ENCODE data around the gene CARD14.

DNA sequence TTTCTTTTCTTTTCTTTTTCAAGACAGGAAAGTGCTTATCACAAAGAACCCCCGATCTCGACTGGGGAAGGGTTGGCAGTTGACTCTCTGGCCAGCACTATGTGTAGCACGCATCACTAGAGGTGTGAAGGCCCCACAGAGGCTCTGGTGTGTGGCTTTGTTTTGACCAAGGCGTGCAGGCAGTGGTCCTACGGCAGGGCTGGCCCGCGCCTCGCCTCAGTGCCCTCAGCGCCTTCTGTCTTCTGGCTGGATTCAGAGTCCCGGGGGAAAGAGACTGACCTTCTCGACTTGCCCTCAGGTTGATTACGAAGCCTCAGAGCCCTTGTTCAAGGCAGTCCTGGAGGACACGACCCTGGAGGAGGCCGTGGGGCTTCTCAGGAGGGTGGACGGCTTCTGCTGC lies 31.6 kb downstream of the CARD14 start:
- TF ChIP-seq ETS1 (IDR thresholded peaks at IDR 0.05) (no peak), CTCF (conservative IDR thresholded peaks at IDR 0.05; ENCODE audit: low read depth in 2 of 2) (no peak), REST (IDR thresholded peaks at IDR 0.05; ENCODE audit: unreplicated experiment) (no peak)
